ENCODE results near the gene RHOT1. TPM values are rescaled to one million over a fixed set of nuclear protein-coding genes. Genes with fewer than 3 reads are reported as not detected.

RHOT1 gene
- total RNA-seq, 1 experiment from 2014 or later: 44.7 TPM

DNA sequence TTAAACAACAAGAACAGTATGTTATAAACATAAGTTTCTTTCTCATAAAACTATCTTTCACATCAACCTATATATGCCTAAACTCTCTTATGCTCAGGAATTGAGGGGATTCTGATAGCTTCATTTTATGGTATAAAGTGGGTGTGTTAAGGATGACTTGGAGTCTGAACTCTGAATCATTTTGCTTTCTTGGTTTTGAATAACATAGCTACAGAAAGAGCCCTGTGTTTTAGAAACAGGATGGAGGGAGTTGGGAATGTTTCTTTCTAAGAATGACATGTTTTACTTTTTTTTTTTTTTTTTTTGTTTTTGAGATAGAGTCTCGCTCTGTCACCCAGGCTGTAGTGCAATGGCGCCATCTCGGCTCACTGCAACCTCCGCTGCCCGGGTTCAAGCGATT lies 50.1 kb downstream of the RHOT1 start:
- in situ Hi-C loops (cut with HindIII; ENCODE audit: low pct_unique_long_range_greater_than_20kb, low sequenced_read_pairs): no loop called here

GRCh38 chr17:32197987-32198386 lies 55.7 kb downstream of the RHOT1 start:
- in situ Hi-C loops (cut with HindIII; ENCODE audit: low pct_unique_long_range_greater_than_20kb, low sequenced_read_pairs): no loop called here
- no peak for DNase-seq (ENCODE audit: low read depth)

More for the DNA sequence above, 50.1 kb downstream of the RHOT1 start:
- DNase-seq (ENCODE audit: low read depth): no peak

DNA sequence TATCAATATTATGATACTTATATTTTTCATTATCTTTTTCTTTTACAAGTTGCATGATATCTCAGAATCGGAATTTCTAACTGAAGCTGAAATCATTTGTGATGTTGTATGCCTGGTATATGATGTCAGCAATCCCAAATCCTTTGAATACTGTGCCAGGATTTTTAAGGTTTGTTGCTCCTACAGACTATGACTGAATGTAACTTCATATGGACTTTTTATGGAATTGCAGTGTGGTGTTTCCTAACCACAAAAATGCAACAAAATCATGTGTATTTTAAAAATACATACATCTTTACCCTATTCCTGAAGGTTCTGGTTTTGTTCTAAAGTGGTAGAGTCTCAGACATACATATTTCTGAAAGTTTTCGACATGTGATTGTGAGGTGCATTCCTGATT lies 64.6 kb downstream of the RHOT1 start:
- in situ Hi-C loops (cut with HindIII; ENCODE audit: low pct_unique_long_range_greater_than_20kb, low sequenced_read_pairs): no loop called here

GRCh38 chr17:32208436-32208835 lies 66.1 kb downstream of the RHOT1 start:
- in situ Hi-C loops (cut with HindIII; ENCODE audit: low pct_unique_long_range_greater_than_20kb, low sequenced_read_pairs): no loop called here
- no peak for DNase-seq (ENCODE audit: low read depth)

More for the DNA sequence above, 64.6 kb downstream of the RHOT1 start:
- no peak for DNase-seq (ENCODE audit: low read depth)

DNA sequence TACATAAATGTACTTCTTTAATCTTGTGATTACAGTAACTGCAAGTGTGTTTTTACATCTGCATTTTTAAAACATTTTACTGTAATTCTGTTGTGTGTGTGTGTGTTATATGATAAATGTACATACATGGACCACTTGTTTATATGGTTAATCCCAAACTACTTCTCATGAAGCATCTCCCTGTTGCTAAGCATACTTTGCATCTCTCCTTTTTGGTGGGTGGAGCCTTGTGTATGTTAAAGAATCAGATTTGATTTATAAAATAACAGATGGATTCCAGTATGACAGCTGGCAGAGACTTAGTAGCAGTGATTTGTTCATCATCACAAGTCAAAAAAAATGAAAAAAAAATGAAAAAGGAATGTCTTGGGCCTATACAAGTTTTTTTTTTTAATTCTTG lies 67.3 kb downstream of the RHOT1 start:
- in situ Hi-C loops (cut with HindIII; ENCODE audit: low pct_unique_long_range_greater_than_20kb, low sequenced_read_pairs): no loop called here

DNA sequence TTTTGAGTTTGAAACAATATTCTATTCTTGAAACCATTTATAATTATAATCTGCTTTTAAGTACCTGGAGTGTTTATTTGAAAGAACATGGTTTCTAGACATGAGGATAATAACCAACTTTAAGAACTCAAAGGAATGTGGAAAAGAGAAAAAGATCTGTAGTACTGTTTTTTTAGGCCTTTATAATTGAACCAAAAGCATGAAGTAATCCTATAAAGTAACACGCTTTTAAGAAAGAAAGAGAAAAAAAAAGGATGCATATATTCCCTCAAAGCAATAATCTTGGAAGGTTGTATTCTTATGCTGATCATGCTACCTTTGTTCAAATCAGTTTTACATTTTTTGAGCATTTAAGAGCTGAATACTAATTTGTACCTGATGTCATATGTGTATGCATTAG lies 69.4 kb downstream of the RHOT1 start:
- in situ Hi-C loops (cut with HindIII; ENCODE audit: low pct_unique_long_range_greater_than_20kb, low sequenced_read_pairs): no loop called here
- DNase-seq (ENCODE audit: low read depth): no peak

More for the DNA sequence above, 67.3 kb downstream of the RHOT1 start:
- no peak for DNase-seq (ENCODE audit: low read depth)

- DNase-seq (ENCODE audit: low read depth): no peak
- in situ Hi-C loops (cut with HindIII; ENCODE audit: low pct_unique_long_range_greater_than_20kb, low sequenced_read_pairs): no loop called here
Observed at GRCh38 chr17:32215696-32216095, 73.4 kb downstream of the RHOT1 start.

- in situ Hi-C loops (cut with HindIII; ENCODE audit: low pct_unique_long_range_greater_than_20kb, low sequenced_read_pairs): no loop called here
- DNase-seq (ENCODE audit: low read depth): no peak
Observed at GRCh38 chr17:32222621-32223020, 80.3 kb downstream of the RHOT1 start.

- in situ Hi-C loops (cut with HindIII; ENCODE audit: low pct_unique_long_range_greater_than_20kb, low sequenced_read_pairs): no loop called here
- no peak for DNase-seq (ENCODE audit: low read depth)
Observed at GRCh38 chr17:32223703-32224102, 81.4 kb downstream of the RHOT1 start.

GRCh38 chr17:32226886-32227285 lies 84.6 kb downstream of the RHOT1 start:
- in situ Hi-C loops (cut with HindIII; ENCODE audit: low pct_unique_long_range_greater_than_20kb, low sequenced_read_pairs): no loop called here
- DNase-seq (ENCODE audit: low read depth): no peak

GRCh38 chr17:32227910-32228309 lies 85.6 kb downstream of the RHOT1 start:
- no peak for DNase-seq (ENCODE audit: low read depth)
- in situ Hi-C loops (cut with HindIII; ENCODE audit: low pct_unique_long_range_greater_than_20kb, low sequenced_read_pairs): no loop called here

GRCh38 chr17:32235588-32235987 lies 93.3 kb downstream of the RHOT1 start:
- DNase-seq (ENCODE audit: low read depth): no peak
- in situ Hi-C loops (cut with HindIII; ENCODE audit: low pct_unique_long_range_greater_than_20kb, low sequenced_read_pairs): no loop called here

DNA sequence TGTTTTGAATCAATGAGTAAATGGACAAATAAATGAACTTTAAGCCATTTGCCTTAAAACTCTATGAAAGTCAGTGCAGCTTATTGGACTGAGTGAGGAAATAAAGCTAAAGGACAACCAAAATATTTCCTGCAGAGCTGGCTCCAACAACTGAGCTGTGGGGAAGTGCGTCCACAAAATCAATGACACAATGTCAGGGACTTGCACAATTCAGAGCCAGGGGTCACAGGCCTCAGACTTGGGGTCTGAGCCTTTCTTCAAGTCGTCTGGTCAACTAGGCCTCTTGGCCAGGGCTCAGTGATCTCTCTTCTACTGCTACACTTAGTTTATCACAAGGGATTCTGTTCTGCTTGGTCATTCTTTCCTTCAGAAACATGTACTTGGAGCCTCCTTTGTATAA lies 97.2 kb downstream of the RHOT1 start:
- in situ Hi-C loops (cut with HindIII; ENCODE audit: low pct_unique_long_range_greater_than_20kb, low sequenced_read_pairs): no loop called here
- no peak for DNase-seq (ENCODE audit: low read depth)

GRCh38 chr17:32240750-32241149 lies 98.4 kb downstream of the RHOT1 start:
- DNase-seq (ENCODE audit: low read depth): no peak
- in situ Hi-C loops (cut with HindIII; ENCODE audit: low pct_unique_long_range_greater_than_20kb, low sequenced_read_pairs): no loop called here

DNA sequence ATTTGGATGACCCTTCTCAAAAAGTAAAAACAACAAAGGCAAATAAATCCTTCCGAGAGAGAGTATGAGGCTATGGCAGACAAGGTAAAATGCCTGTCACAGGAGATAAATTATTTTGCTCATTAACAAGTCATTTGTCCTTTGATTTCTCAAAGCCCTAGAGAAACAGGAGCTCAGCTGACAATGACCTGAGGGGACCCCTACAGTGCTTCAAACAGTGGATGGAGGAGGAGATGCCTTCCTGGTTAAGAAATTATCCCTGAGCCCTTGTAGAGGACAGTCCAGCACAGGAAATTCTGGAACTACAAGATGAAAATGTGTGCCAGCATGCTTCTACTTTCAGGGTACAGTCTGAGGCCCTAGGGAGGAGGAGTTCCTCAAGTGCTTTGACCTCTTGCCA lies 99.3 kb downstream of the RHOT1 start:
- DNase-seq (ENCODE audit: low read depth): no peak
- in situ Hi-C loops (cut with HindIII; ENCODE audit: low pct_unique_long_range_greater_than_20kb, low sequenced_read_pairs): no loop called here

- DNase-seq (ENCODE audit: low read depth): no peak
- in situ Hi-C loops (cut with HindIII; ENCODE audit: low pct_unique_long_range_greater_than_20kb, low sequenced_read_pairs): no loop called here
Observed at GRCh38 chr17:32249475-32249874, 107.2 kb downstream of the RHOT1 start.

DNA sequence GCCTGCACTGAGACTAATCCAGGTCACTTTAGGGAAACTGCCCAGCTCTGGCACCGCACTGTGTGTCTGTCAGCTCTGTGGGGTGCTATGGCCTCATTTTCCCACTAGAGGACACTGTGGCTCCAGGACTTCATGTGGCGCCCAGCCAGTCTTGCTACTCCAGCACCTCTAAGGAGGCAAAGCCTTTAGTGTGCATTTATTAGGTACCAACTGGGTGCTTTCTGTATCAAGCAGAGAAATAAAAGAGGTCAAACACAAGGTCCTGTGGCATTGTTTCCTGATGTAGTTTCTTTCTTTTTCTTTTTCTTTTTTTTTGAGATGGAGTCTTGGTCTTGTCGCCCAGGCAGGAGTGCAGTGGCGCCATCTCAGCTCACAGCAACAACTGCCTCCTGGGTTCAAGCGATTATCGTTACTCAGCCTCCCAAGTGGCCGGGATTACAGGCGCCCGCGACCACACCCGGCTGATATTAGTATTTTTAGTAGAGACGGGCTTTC lies 110.9 kb downstream of the RHOT1 start:
- DNase-seq (ENCODE audit: low read depth): peak; percentile 60
- in situ Hi-C loops (cut with HindIII; ENCODE audit: low pct_unique_long_range_greater_than_20kb, low sequenced_read_pairs): no loop called here

GRCh38 chr17:32256012-32256700 lies 113.9 kb downstream of the RHOT1 start:
- in situ Hi-C loops (cut with HindIII; ENCODE audit: low pct_unique_long_range_greater_than_20kb, low sequenced_read_pairs): no loop called here
- DNase-seq (ENCODE audit: low read depth): no peak

DNA sequence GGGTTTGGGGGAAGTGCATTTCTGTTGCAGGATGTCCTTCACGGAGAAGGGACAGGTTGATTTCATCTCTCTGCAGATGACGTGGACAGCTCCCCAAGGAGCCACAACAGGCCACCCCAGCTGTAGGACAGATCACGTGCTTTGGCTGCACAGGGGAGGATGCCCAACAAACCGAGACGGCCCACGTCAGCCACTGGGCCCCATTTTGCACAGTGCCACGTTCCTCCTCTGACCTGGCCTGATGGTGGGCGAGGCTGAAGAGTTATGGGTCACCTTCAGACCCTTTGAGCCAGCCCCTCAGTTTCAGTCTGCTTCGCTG lies 114.4 kb downstream of the RHOT1 start:
- DNase-seq (ENCODE audit: low read depth): no peak
- in situ Hi-C loops (cut with HindIII; ENCODE audit: low pct_unique_long_range_greater_than_20kb, low sequenced_read_pairs): no loop called here

- DNase-seq (ENCODE audit: low read depth): no peak
- in situ Hi-C loops (cut with HindIII; ENCODE audit: low pct_unique_long_range_greater_than_20kb, low sequenced_read_pairs): no loop called here
Observed at GRCh38 chr17:32258383-32259140, 116.3 kb downstream of the RHOT1 start.

Measured in Caki2 (cell line).